GM18511 (cell line): ENCODE data around the gene MS4A1.
"Not testable (repeated sequence)": the region's sequence is repeated elsewhere in the genome, so short reads cannot be mapped to it uniquely, and the experiment has no call there.

ENCODE experiments used
- ATAC-seq: cut with Tn5 transposase; IDR thresholded peaks from one replicate; pipeline ENCODE4 v1.9.1; 2021; ENCODE audit warnings: mild to moderate bottlenecking, moderate library complexity; ENCODE audit not compliant: unreplicated experiment

MS4A1 gene

DNA sequence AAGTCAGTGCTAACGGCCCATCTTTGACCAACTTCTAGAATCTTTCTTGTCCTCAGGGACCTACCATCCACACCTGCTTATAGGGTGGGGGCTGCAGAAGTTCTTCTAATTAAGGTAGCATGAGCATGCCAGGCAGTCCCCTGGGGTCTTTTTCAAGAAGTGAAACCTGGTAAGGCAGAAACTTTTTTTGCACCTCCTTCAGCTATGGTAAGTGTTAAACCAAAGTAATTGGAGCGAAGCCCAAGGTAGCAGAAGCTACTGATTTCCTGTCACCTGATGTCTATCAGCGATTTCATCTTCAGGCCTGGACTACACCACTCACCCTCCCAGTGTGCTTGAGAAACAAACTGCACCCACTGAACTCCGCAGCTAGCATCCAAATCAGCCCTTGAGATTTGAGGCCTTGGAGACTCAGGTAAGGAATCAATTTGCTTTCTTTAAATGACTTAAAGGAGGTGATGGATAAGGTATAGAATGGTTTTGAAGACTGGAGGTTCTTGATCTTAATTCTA lies at the start of gene MS4A1:
Gene MS4A1, plus strand, starts transcription at position 317 of the 512 bp plus-strand sequence. CDS start 6,528 bp downstream, outside the sequence.
- peak; percentile 91 for ATAC-seq

- ATAC-seq = no peak
These were observed 35.6 kb upstream of the MS4A1 start for GRCh38 chr11:60420015-60420414.

DNA sequence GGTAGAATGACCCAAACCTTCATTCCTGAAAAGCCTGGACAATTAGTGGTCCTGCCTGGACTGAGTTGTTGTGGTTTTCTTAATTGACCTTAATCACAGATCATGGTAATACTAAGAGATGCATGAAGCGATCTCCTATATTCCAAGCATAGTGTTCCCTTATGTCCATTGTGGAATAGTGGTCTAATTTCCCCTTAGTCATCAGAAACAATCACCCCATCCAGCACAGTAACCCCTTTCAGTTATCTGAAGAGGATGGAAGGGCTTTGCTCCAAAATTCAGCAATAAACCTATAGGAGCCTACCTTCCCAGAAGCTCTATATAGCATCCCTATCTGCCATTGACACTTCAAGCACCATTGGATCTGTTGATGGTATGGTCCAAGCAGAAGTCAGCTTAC lies 33.0 kb upstream of the MS4A1 start:
- ATAC-seq = no peak

GRCh38 chr11:60428517-60428916 lies 27.1 kb upstream of the MS4A1 start:
- ATAC-seq = no peak

DNA sequence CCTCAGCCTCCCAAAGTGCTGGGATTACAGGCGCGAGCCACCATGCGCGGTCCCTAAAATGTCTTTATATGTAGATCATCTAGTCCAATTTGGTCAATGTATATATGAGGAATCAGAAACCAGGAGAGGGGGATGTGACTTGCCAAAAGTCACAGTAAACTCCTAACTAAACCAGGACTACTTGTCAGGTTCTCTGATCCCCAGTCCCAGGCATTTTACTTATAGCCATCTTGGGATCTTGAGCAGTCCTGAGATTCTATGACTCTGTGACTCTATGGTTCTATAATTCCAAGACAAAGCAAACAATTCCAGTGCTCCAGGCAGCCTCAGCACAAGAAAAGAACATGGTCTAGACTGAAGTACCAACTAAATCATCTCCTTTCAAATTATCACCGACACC lies 26.4 kb upstream of the MS4A1 start, which contains the start of gene MS4A5:
Gene MS4A5, plus strand, starts transcription at position 301 of the 400 bp plus-strand sequence. CDS start 103 bp downstream, outside the sequence.
- ATAC-seq = no peak

GRCh38 chr11:60431251-60431650 lies 24.4 kb upstream of the MS4A1 start:
- no peak for ATAC-seq

DNA sequence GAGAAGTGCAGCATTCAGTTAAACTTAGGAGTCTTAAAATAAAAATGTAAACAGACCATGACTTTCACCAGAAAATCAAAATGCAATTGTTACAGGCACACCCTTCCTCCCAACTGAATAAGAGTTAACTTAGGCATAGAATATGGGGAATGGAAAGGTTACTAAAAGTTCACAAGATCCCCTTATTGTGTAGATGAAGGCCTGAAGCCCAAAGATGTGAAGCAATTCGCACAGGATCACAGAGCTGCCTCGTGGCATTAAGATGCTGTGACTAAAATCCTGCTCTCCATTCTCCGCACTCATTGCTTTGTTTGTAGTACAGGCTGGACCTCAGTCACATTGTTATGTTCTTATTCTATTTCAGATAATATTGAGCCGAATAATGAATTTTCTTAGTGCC lies 22.2 kb upstream of the MS4A1 start:
- no peak for ATAC-seq

GRCh38 chr11:60447070-60447469 lies 8.6 kb upstream of the MS4A1 start:
- ATAC-seq = no peak

- no peak for ATAC-seq
These were observed 7.8 kb upstream of the MS4A1 start for GRCh38 chr11:60447846-60448245.

DNA sequence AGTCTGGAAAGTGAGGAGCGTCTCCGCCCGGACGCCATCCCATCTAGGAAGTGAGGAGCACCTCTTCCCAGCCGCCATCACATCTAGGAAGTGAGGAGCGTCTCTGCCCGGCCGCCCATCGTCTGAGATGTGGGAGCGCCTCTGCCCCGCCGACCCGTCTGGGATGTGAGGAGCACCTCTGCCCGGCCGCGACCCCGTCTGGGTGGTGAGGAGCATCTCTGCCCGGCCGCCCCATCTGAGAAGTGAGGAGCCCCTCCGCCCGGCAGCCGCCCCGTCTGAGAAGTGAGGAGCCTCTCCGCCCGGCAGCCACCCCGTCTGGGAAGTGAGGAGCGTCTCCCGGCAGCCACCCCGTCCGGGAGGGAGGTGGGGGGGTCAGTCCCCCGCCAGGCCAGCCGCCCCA lies 4.5 kb upstream of the MS4A1 start:
- not testable (repeated sequence) for ATAC-seq

GRCh38 chr11:60454212-60454611 lies 1.4 kb upstream of the MS4A1 start:
- ATAC-seq = no peak

DNA sequence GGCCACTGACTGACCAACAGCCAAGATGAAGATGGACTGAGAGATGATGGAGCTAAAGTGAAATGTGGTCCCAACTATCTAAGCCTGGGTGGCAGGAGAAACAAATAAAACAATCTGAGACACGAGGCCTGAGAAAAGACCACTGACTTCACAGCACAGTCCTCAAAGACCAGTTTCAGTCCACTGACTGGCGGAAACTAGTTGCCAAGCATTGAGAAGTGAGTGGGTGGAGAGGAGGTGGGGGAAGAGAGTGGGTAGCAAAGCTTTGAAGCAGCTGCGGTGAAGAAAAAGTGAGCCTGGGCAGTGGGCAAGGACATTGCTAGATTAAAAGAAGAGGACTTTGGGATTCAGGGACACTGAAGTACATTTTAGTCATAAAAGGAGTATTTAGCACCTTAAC lies 1.9 kb downstream of the MS4A1 start:
- peak; percentile 44 for ATAC-seq

- no peak for ATAC-seq
These were observed 3.7 kb downstream of the MS4A1 start for GRCh38 chr11:60459345-60459744.

GRCh38 chr11:60468829-60469228 lies 13.2 kb downstream of the MS4A1 start:
- no peak for ATAC-seq

DNA sequence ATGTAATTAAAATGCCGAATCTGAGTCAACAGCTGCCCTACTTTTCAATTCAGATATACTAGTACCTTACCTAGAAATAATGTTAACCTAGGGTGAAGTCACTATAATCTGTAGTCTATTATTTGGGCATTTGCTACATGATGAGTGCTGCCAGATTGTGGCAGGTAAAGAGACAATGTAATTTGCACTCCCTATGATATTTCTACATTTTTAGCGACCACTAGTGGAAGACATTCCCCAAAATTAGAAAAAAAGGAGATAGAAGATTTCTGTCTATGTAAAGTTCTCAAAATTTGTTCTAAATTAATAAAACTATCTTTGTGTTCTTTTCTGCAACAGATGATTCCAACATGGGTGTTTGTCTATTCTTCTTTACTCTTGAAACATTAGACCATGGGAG lies 14.1 kb downstream of the MS4A1 start:
- no peak for ATAC-seq

DNA sequence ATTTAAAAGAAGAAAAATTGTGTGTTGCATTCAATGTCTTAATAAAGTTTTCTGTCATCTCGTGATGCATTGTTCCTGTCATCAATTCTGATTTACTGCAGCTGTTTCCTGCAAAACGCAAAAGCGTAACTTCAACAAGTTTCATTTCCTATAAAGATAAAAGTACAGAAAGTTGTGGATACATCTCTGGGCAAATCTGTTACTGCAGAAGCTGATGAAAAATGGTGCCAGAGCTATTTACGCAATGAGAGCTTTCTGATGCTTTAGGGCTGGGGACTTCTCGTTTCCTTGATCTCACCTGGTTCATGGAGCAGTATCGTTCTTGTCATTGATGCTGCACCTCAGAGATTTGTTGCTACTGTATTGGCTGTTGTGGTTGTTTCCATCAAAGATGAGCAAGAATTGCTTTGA lies 21.4 kb downstream of the MS4A1 start:
- peak; percentile 76 for ATAC-seq

DNA sequence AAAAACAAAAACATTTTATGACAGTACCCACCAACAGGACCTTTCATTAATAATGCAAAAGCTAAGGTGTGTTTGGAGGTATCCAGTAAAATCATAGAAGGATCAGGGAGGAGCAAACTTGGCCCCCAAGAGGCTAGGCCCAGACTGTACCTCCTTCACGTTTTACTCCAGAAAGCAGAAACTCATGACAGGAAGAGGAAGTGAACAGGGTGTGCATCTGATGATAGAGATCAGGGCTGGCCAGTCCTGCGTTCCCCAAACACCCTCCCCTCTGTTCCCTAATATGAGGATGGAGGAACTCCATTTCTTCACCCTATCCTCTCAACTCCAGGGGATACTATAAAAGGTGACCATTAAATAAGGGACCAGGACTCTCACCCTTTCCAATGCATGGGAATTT lies 26.7 kb downstream of the MS4A1 start:
- ATAC-seq = peak; percentile 42

GRCh38 chr11:60485987-60486386 lies 30.3 kb downstream of the MS4A1 start:
- ATAC-seq = peak; percentile 96

GRCh38 chr11:60492488-60493009 lies 36.9 kb downstream of the MS4A1 start, which contains the start of gene MS4A12:
MS4A12 (plus strand) TSS chr11:60492778; CDS start chr11:60497319, 4,541 bp downstream.
- no peak for ATAC-seq

GRCh38 chr11:60493454-60493853 lies 37.8 kb downstream of the MS4A1 start:
- no peak for ATAC-seq

GRCh38 chr11:60498399-60498798 lies 42.8 kb downstream of the MS4A1 start:
- no peak for ATAC-seq

DNA sequence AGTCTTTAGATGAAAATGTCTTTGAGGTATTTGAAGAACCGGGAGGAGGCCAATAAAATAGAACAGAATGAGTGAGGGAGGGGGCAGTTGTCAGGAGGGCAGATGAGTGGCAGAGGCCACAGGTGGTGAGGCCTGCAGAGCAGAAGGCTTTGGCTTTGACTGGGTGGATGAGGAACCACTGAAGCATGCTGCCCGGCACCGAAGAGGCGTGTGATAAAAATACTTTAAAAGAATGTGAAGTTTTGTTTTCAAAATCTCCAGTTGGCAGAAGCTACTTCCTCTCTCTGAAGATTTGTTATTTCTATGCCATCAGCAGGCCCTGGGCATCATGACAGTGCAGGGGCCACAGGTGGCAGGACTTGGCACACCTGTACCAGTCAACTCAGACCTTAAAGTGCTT lies 43.2 kb downstream of the MS4A1 start:
- ATAC-seq = no peak
